HepG2 (cell line): ENCODE data around the gene NARF. TPM values are rescaled to one million over a fixed set of nuclear protein-coding genes. Genes with fewer than 3 reads are reported as not detected.

Source experiments
- ARID5B ChIP-seq: IDR thresholded peaks from 2 replicates; pipeline ENCODE4 v1.4.0; 2020; ENCODE audit warnings: mild to moderate bottlenecking, missing genetic modification reagents
- CCAR2 ChIP-seq: fragments of 200-400 bp; formaldehyde crosslinking; optimal IDR thresholded peaks from 2 replicates; pipeline ENCODE3; 2018; ENCODE audit warnings: low read depth, mild to moderate bottlenecking, low read length, moderate library complexity
- FOXP1 ChIP-seq, 2 experiments: fragments of 450-650 bp in 1 of 2; IDR thresholded peaks; 2 replicates each; pipeline ENCODE4 v1.6.1; 2017 to 2018; ENCODE audit warnings: antibody characterized with exemption in 1 of 2
- GATAD1 ChIP-seq: IDR thresholded peaks from 2 replicates; pipeline ENCODE4 v1.6.1; 2016; ENCODE audit warnings: missing genetic modification reagents, missing compliant biosample characterization
- GATAD2A ChIP-seq: IDR thresholded peaks from 2 replicates; pipeline ENCODE4 v1.6.1; 2016
- HNRNPL ChIP-seq: fragments of 200-400 bp; formaldehyde crosslinking; IDR thresholded peaks from 2 replicates; pipeline ENCODE4 v1.6.1; 2017; ENCODE audit warnings: mild to moderate bottlenecking, low read depth, low read length
- KDM2A ChIP-seq: sonication (generic); formaldehyde crosslinking; IDR thresholded peaks from 2 replicates; pipeline ENCODE4 v1.4.0; 2020; ENCODE audit warnings: low read depth, missing genetic modification reagents, borderline replicate concordance
- SP140L ChIP-seq: sonication (generic); formaldehyde crosslinking; IDR thresholded peaks from 2 replicates; pipeline ENCODE4 v1.4.0; 2020; ENCODE audit warnings: missing genetic modification reagents, borderline replicate concordance
- SRF ChIP-seq: IDR thresholded peaks from 2 replicates; pipeline ENCODE4 v1.6.1; 2011; ENCODE audit warnings: mild to moderate bottlenecking, low read depth, low read length, moderate library complexity
- TEAD3 ChIP-seq: optimal IDR thresholded peaks from 2 replicates; pipeline ENCODE3; 2016; ENCODE audit warnings: borderline replicate concordance
- YEATS2 ChIP-seq: sonication (generic); formaldehyde crosslinking; IDR thresholded peaks from 2 replicates; pipeline ENCODE4 v1.4.0; 2020; ENCODE audit warnings: missing genetic modification reagents, borderline replicate concordance
- ZNF17 ChIP-seq: sonication (generic); formaldehyde crosslinking; IDR thresholded peaks from 2 replicates; pipeline ENCODE4 v1.5.0; 2020; ENCODE audit warnings: mild to moderate bottlenecking, missing genetic modification reagents
- ZNF709 ChIP-seq: sonication (generic); formaldehyde crosslinking; IDR thresholded peaks from 2 replicates; pipeline ENCODE4 v1.5.0; 2020; ENCODE audit warnings: mild to moderate bottlenecking, missing genetic modification reagents
- ZNF772 ChIP-seq: sonication (generic); formaldehyde crosslinking; IDR thresholded peaks from 2 replicates; pipeline ENCODE4 v1.5.0; 2020; ENCODE audit warnings: mild to moderate bottlenecking, missing genetic modification reagents
- ZNF883 ChIP-seq: sonication (generic); formaldehyde crosslinking; IDR thresholded peaks from 2 replicates; pipeline ENCODE4 v1.5.1; 2020; ENCODE audit warnings: mild to moderate bottlenecking, missing genetic modification reagents; ENCODE audit errors: not compliant biosample characterization
- polyA plus RNA-seq, 8 experiments: library from polyadenylated mRNA; depleted of rRNA in 3 of 8; stranded (reverse) in 7 of 8; unstranded in 1 of 8; fragments of >200 nt; fragmentation: Illumina TruSeq in 4 of 8; extraction: Trizol in 4 of 8; gene quantifications; 2 replicates each; pipeline versions ENCODE4 v1.2.1 to v1.2.3, GENCODE V29; 2011 to 2016; ENCODE audit warnings: low read depth in 4 of 8, missing spikeins in 1 of 8, mixed read lengths in 1 of 8; ENCODE audit not compliant: insufficient read depth in 1 of 8
- total RNA-seq, 5 experiments: library from RNA; depleted of rRNA; stranded (reverse); fragments of >200 nt; fragmentation: Illumina TruSeq; extraction: Trizol; gene quantifications; 2 replicates each; pipeline ENCODE4 v1.2.3, GENCODE V29; 2016; ENCODE audit warnings: low read depth in 1 of 5
- TF ChIP-seq, protein P1 (sequence below): sonication (generic); formaldehyde crosslinking; IDR thresholded peaks from 2 replicates; pipeline ENCODE4 v1.5.1; 2020; ENCODE audit warnings: missing genetic modification reagents, mild to moderate bottlenecking, borderline replicate concordance
- TF ChIP-seq, protein P2 (sequence below): sonication (generic); formaldehyde crosslinking; IDR thresholded peaks from 2 replicates; pipeline ENCODE4 v1.4.0; 2020; ENCODE audit warnings: missing genetic modification reagents

NARF gene
- total and polyA plus RNA-seq, 2 of the 13 experiments (the other 11 are each of a cell fraction or from before 2014, with no cell fraction given), result 61.1 to 144 TPM

GRCh38 chr17:82412535-82413520, 45.7 kb upstream of the NARF start (continued):
- TF ChIP-seq GATAD2A (peak; percentile 86), FOXP1 (IDR thresholded peaks at IDR 0.05) (no peak), FOXP1 (CRISPR knock-in tag; IDR thresholded peaks at IDR 0.05) (peak; percentile 33; the same call in 1 of the 2 replicates), YEATS2 (CRISPR knock-in tag) (no peak), HNRNPL (0 out of 2 replicates have a peak, but pooled peaks have one; percentile 20), TEAD3 (CRISPR knock-in tag) (peak; percentile 59), KDM2A (no peak), SRF (no peak), ARID5B (CRISPR knock-in tag) (peak; percentile 69), ZNF883 (CRISPR knock-in tag) (no peak), ZNF17 (CRISPR knock-in tag) (no peak), ZNF772 (0 out of 2 replicates have a peak, but pooled peaks have one; percentile 59), ZNF709 (no peak), GATAD1 (no peak), SP140L (CRISPR knock-in tag) (no peak), CCAR2 (no peak)
- TF ChIP-seq, protein P1, sequence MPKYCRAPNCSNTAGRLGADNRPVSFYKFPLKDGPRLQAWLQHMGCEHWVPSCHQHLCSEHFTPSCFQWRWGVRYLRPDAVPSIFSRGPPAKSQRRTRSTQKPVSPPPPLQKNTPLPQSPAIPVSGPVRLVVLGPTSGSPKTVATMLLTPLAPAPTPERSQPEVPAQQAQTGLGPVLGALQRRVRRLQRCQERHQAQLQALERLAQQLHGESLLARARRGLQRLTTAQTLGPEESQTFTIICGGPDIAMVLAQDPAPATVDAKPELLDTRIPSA (CRISPR knock-in tag), result no peak
- TF ChIP-seq, protein P2, sequence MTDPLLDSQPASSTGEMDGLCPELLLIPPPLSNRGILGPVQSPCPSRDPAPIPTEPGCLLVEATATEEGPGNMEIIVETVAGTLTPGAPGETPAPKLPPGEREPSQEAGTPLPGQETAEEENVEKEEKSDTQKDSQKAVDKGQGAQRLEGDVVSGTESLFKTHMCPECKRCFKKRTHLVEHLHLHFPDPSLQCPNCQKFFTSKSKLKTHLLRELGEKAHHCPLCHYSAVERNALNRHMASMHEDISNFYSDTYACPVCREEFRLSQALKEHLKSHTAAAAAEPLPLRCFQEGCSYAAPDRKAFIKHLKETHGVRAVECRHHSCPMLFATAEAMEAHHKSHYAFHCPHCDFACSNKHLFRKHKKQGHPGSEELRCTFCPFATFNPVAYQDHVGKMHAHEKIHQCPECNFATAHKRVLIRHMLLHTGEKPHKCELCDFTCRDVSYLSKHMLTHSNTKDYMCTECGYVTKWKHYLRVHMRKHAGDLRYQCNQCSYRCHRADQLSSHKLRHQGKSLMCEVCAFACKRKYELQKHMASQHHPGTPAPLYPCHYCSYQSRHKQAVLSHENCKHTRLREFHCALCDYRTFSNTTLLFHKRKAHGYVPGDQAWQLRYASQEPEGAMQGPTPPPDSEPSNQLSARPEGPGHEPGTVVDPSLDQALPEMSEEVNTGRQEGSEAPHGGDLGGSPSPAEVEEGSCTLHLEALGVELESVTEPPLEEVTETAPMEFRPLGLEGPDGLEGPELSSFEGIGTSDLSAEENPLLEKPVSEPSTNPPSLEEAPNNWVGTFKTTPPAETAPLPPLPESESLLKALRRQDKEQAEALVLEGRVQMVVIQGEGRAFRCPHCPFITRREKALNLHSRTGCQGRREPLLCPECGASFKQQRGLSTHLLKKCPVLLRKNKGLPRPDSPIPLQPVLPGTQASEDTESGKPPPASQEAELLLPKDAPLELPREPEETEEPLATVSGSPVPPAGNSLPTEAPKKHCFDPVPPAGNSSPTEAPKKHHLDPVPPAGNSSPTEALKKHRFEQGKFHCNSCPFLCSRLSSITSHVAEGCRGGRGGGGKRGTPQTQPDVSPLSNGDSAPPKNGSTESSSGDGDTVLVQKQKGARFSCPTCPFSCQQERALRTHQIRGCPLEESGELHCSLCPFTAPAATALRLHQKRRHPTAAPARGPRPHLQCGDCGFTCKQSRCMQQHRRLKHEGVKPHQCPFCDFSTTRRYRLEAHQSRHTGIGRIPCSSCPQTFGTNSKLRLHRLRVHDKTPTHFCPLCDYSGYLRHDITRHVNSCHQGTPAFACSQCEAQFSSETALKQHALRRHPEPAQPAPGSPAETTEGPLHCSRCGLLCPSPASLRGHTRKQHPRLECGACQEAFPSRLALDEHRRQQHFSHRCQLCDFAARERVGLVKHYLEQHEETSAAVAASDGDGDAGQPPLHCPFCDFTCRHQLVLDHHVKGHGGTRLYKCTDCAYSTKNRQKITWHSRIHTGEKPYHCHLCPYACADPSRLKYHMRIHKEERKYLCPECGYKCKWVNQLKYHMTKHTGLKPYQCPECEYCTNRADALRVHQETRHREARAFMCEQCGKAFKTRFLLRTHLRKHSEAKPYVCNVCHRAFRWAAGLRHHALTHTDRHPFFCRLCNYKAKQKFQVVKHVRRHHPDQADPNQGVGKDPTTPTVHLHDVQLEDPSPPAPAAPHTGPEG, result no peak
